H1 (cell line): ENCODE measurements around the gene PDGFD. TPM values are rescaled to one million over a fixed set of nuclear protein-coding genes. Genes with fewer than 3 reads are reported as not detected.

Experiments
- CTCF ChIA-PET: fragments of 300-600 bp; sonication (Branson Sonifier 250); formaldehyde crosslinking; loops from one replicate; lab custom pipeline; 2021; ENCODE audit not compliant: partially characterized antibody; lab: Charles Lee
- POLR2A ChIA-PET: fragments of 300-600 bp; sonication (Branson Sonifier 250); formaldehyde crosslinking; loops from one replicate; lab custom pipeline; 2021; ENCODE audit warnings: inconsistent platforms; ENCODE audit not compliant: partially characterized antibody; lab: Charles Lee
- DNase-seq, 2 experiments: peaks; one replicate each; pipeline versions ENCODE4 v3.0.0 to v3.0.0-alpha.2; 2010 to 2022; ENCODE audit warnings: low spot score in 2 of 2, low read depth in 1 of 2, mixed read lengths in 1 of 2
- FAIRE-seq: peaks from 2 replicates; lab custom pipeline; 2011; peaks lifted over from hg19 to GRCh38; lab: Jason Lieb, UNC
- H2AFZ ChIP-seq: 2 replicates; pipeline ENCODE4 v1.8.1; 2012; ENCODE audit warnings: low read length, inconsistent platforms
- H2AK5ac ChIP-seq: 2 replicates; pipeline ENCODE4 v1.6.1; 2013; ENCODE audit warnings: low read depth, low read length
- H2BK120ac ChIP-seq: replicated peaks from 2 replicates; pipeline ENCODE3; 2013; ENCODE audit warnings: low read depth, low read length, inconsistent platforms
- H2BK12ac ChIP-seq: 2 replicates; pipeline ENCODE4 v1.6.1; 2013; ENCODE audit warnings: low read depth, low read length
- H2BK15ac ChIP-seq: 2 replicates; pipeline ENCODE4 v1.6.1; 2013; ENCODE audit warnings: low read length
- H2BK20ac ChIP-seq: 2 replicates; pipeline ENCODE4 v1.6.1; 2013; ENCODE audit warnings: low read length
- H2BK5ac ChIP-seq: 2 replicates; pipeline ENCODE4 v1.6.1; 2013; ENCODE audit warnings: low read depth, low read length
- H3K14ac ChIP-seq: 2 replicates; pipeline ENCODE4 v1.6.1; 2013; ENCODE audit warnings: inconsistent platforms; ENCODE audit not compliant: insufficient read length
- H3K18ac ChIP-seq: 2 replicates; pipeline ENCODE4 v1.6.1; 2013; ENCODE audit warnings: low read length; ENCODE audit errors: extremely low read depth
- H3K23ac ChIP-seq: 2 replicates; pipeline ENCODE4 v1.6.1; 2013; ENCODE audit warnings: inconsistent platforms; ENCODE audit not compliant: insufficient read length
- H3K23me2 ChIP-seq: 2 replicates; pipeline ENCODE4 v1.6.1; 2013; ENCODE audit warnings: low read depth, low read length
- H3K27ac ChIP-seq: 2 replicates; pipeline ENCODE4 v1.6.1; 2011; ENCODE audit warnings: low read depth, low read length, inconsistent platforms
- H3K27me3 ChIP-seq, 4 experiments: replicated peaks in 1 of 4; 1 replicate in 1 of 4; 2 replicates in 3 of 4; pipeline versions ENCODE4 v1.6.1 to v1.8.1; 2011 to 2013; ENCODE audit warnings: low read length in 3 of 4, mild to moderate bottlenecking in 3 of 4, inconsistent platforms in 2 of 4, mixed read lengths in 2 of 4, moderate library complexity in 1 of 4; ENCODE audit not compliant: control insufficient read depth in 3 of 4, insufficient read depth in 3 of 4; ENCODE audit errors: extremely low read depth in 1 of 4
- H3K36me3 ChIP-seq, 4 experiments: 2 replicates each; pipeline versions ENCODE4 v1.6.1 to v1.8.1; 2011 to 2013; ENCODE audit warnings: mild to moderate bottlenecking in 4 of 4, low read length in 3 of 4, moderate library complexity in 2 of 4, control low read depth in 1 of 4, inconsistent platforms in 1 of 4; ENCODE audit not compliant: insufficient read depth in 4 of 4, control insufficient read depth in 2 of 4
- H3K4ac ChIP-seq: replicated peaks from 2 replicates; pipeline ENCODE3; 2013; ENCODE audit warnings: low read length, low read depth, mixed read lengths, inconsistent platforms; ENCODE audit not compliant: insufficient read length
- H3K4me1 ChIP-seq, 4 experiments: replicated peaks in 1 of 4; 1 replicate in 1 of 4; 2 replicates in 3 of 4; pipeline versions ENCODE4 v1.6.1 to v1.8.1; 2011 to 2013; ENCODE audit warnings: low read length in 3 of 4, inconsistent platforms in 2 of 4, mixed read lengths in 1 of 4; ENCODE audit not compliant: insufficient read depth in 4 of 4, control insufficient read depth in 3 of 4
- H3K4me2 ChIP-seq, 2 experiments: 2 replicates each; pipeline versions ENCODE4 v1.6.1 to v1.8.1; 2011 to 2013; ENCODE audit warnings: low read depth in 2 of 2, low read length in 2 of 2, control low read depth in 1 of 2, inconsistent platforms in 1 of 2, mild to moderate bottlenecking in 1 of 2; ENCODE audit not compliant: insufficient read depth in 1 of 2
- H3K4me3 ChIP-seq, 4 experiments: fragments of 200-600, 300-600 bp in 1 of 4; sonication (generic), shearing (Covaris generic), sonication (Bioruptor Twin) in 1 of 4; 2 replicates each; pipeline versions ENCODE4 v1.5.1 to v1.8.1; 2011 to 2016; ENCODE audit warnings: low read length in 4 of 4, low read depth in 3 of 4, control low read depth in 2 of 4, inconsistent platforms in 2 of 4, mild to moderate bottlenecking in 2 of 4, mixed read lengths in 1 of 4, moderate library complexity in 1 of 4; ENCODE audit not compliant: insufficient read depth in 2 of 4; ENCODE audit errors: extremely low read depth in 1 of 4
- H3K56ac ChIP-seq: replicated peaks from 2 replicates; pipeline ENCODE3; 2013; ENCODE audit warnings: low read depth, mild to moderate bottlenecking, mixed read lengths, low read length, inconsistent platforms; ENCODE audit not compliant: insufficient read length
- H3K79me1 ChIP-seq: 2 replicates; pipeline ENCODE4 v1.6.1; 2013; ENCODE audit warnings: low read depth, low read length, control low read depth
- H3K79me2 ChIP-seq, 2 experiments: 2 replicates each; pipeline versions ENCODE4 v1.6.1 to v1.8.1; 2012 to 2013; ENCODE audit warnings: low read length in 2 of 2, mild to moderate bottlenecking in 2 of 2, inconsistent platforms in 1 of 2; ENCODE audit not compliant: insufficient read depth in 2 of 2, control insufficient read depth in 1 of 2
- H3K9ac ChIP-seq, 4 experiments: replicated peaks in 1 of 4; 1 replicate in 1 of 4; 2 replicates in 3 of 4; pipeline versions ENCODE4 v1.6.1 to v1.8.1; 2011 to 2013; ENCODE audit warnings: low read depth in 3 of 4, low read length in 3 of 4, control low read depth in 2 of 4, mild to moderate bottlenecking in 2 of 4, moderate library complexity in 2 of 4, inconsistent platforms in 1 of 4; ENCODE audit errors: extremely low read depth in 1 of 4
- H3K9me3 ChIP-seq, 2 experiments: 2 replicates each; pipeline versions ENCODE4 v1.6.1 to v1.8.1; 2012 to 2013; ENCODE audit warnings: mild to moderate bottlenecking in 2 of 2, moderate library complexity in 2 of 2, control low read depth in 1 of 2, inconsistent platforms in 1 of 2, low read depth in 1 of 2, low read length in 1 of 2, mixed read lengths in 1 of 2; ENCODE audit not compliant: insufficient read depth in 2 of 2
- H4K20me1 ChIP-seq, 2 experiments: replicated peaks in 1 of 2; 2 replicates each; pipeline versions ENCODE3 to v1.8.1; 2011 to 2013; ENCODE audit warnings: inconsistent platforms in 2 of 2, low read length in 2 of 2, mild to moderate bottlenecking in 1 of 2; ENCODE audit not compliant: insufficient read depth in 2 of 2, control insufficient read depth in 1 of 2
- H4K5ac ChIP-seq: 2 replicates; pipeline ENCODE4 v1.6.1; 2013; ENCODE audit warnings: low read length, low read depth, mixed read lengths, inconsistent platforms; ENCODE audit not compliant: insufficient read length
- H4K8ac ChIP-seq: 2 replicates; pipeline ENCODE4 v1.8.0; 2013; ENCODE audit warnings: mild to moderate bottlenecking, moderate library complexity, low read length, inconsistent platforms; ENCODE audit not compliant: insufficient read depth; ENCODE audit errors: extremely low read depth
- H4K91ac ChIP-seq: replicated peaks from 2 replicates; pipeline ENCODE3; 2013; ENCODE audit warnings: low read length, mixed read lengths, inconsistent platforms; ENCODE audit not compliant: insufficient read length
- ATF2 ChIP-seq: IDR thresholded peaks from 2 replicates; pipeline ENCODE4 v1.6.1; 2012; ENCODE audit warnings: low read length, inconsistent platforms
- CTCF ChIP-seq, 3 experiments: IDR thresholded peaks; 1 replicate in 2 of 3; 2 replicates in 1 of 3; pipeline versions ENCODE4 v1.5.1 to v1.6.1; 2011; ENCODE audit warnings: low read length in 3 of 3, mild to moderate bottlenecking in 3 of 3, inconsistent platforms in 2 of 3, low read depth in 1 of 3, moderate library complexity in 1 of 3; ENCODE audit not compliant: insufficient read depth in 1 of 3; ENCODE audit errors: control extremely low read depth in 1 of 3
- RAD21 ChIP-seq, 2 experiments: IDR thresholded peaks in 1 of 2; conservative IDR thresholded peaks in 1 of 2; 2 replicates each; pipeline ENCODE4 v1.6.1; 2011; ENCODE audit warnings: low read depth in 2 of 2, low read length in 2 of 2, improper control_type of control experiment in 1 of 2, inconsistent platforms in 1 of 2, mild to moderate bottlenecking in 1 of 2, moderate library complexity in 1 of 2
- polyA plus RNA-seq, 7 experiments: library from polyadenylated mRNA; depleted of rRNA in 3 of 7; stranded (reverse) in 5 of 7; unstranded in 2 of 7; fragments of >200 nt in 5 of 7; fragments of 200-250 nt in 2 of 7; gene quantifications; 1 replicate in 5 of 7; 2 replicates in 1 of 7; 4 replicates in 1 of 7; pipeline versions ENCODE4 v1.2.1 to v1.2.3, GENCODE V29; 2011 to 2013; ENCODE audit warnings: missing spikeins in 2 of 7, mixed read lengths in 2 of 7
- total RNA-seq: library from RNA; stranded (reverse); fragmentation: NEBNext Ultra II Directional; extraction: Animal tissue kit (Norgen Biotek cat#: 25700); gene quantifications from 2 replicates; pipeline ENCODE4 v1.2.1, GENCODE V29; 2021

PDGFD gene
- total and polyA plus RNA-seq, 2 of the 8 experiments (the other 6 are each of a cell fraction or from before 2014, with no cell fraction given) = 1.1 to 3.9 TPM

- POLR2A ChIA-PET = no interaction called here
- CTCF ChIA-PET = interaction anchor here (0.9 to 2.0 kb wide), 4 partner anchors 14 to 582 kb away, joined by 3 to 6 read pairs (median 4); no protein-coding TSS in a partner anchor
- no peak overlapping the region for H2BK20ac ChIP-seq
- no peak overlapping the region for H2AK5ac ChIP-seq
- DNase-seq (no peak), FAIRE-seq (no peak)
- H3K79me2 ChIP-seq = no peaks in the 10 kb centered on the region
- no peaks in the 10 kb centered on the region for H3K79me1 ChIP-seq
- H4K91ac ChIP-seq = no peak overlapping the region
- H3K4me3 ChIP-seq = no peak overlapping the region
- H3K27ac ChIP-seq = no peak overlapping the region
- H2BK12ac ChIP-seq = no peak overlapping the region
- no peak overlapping the region for H3K23ac ChIP-seq
- no peaks in the 10 kb centered on the region for H3K9me3 ChIP-seq
- H4K5ac ChIP-seq = no peak overlapping the region
- H3K18ac ChIP-seq = no peak overlapping the region
- H3K4ac ChIP-seq = no peak overlapping the region
- H3K56ac ChIP-seq = no peak overlapping the region
- peaks cover 0 to 3% (median 0%) of the 10 kb centered on the region in 4 experiments; a peak in 2 of 7 replicates for H3K4me1 ChIP-seq
- no peaks in the 10 kb centered on the region for H4K20me1 ChIP-seq
- no peak overlapping the region for H3K4me2 ChIP-seq
- H3K27me3 ChIP-seq = no peaks in the 10 kb centered on the region
- H3K14ac ChIP-seq = no peak overlapping the region
- no peak overlapping the region for H2BK5ac ChIP-seq
- no peak overlapping the region for H3K9ac ChIP-seq
- H2AFZ ChIP-seq = no peak overlapping the region
- H4K8ac ChIP-seq = no peak overlapping the region
- no peak overlapping the region for H2BK15ac ChIP-seq
- no peak overlapping the region for H2BK120ac ChIP-seq
- no peaks in the 10 kb centered on the region for H3K23me2 ChIP-seq
- TF ChIP-seq RAD21 (IDR thresholded peaks at IDR 0.05 in 1 of 2, conservative IDR thresholded peaks at IDR 0.05 in 1 of 2; ENCODE audit: low read depth in 2 of 2, low read length in 2 of 2) (peak; percentile 51 to 62; a peak in 3 of 4 replicates), ATF2 (no peak), CTCF (IDR thresholded peaks at IDR 0.05; ENCODE audit: control extremely low read depth in 1 of 3, insufficient read depth in 1 of 3, low read depth in 1 of 3, low read length in 3 of 3) (peak in 2 of 3 experiments; percentile 43 to 45; a peak in 2 of 4 replicates)
- H3K36me3 ChIP-seq = no peaks in the 10 kb centered on the region
These were observed 243.0 kb downstream of the PDGFD start for GRCh38 chr11:103920933-103921332.
